Measurements from ENCODE around the gene LDLRAD3.

The LDLRAD3 gene

GRCh38 chr11:35963911-35964310, 20.0 kb downstream of the LDLRAD3 start:
- no peak for ATAC-seq
- TF ChIP-seq ESRRG (CRISPR knock-in tag; IDR thresholded peaks at IDR 0.05) (no peak), BACH2 (CRISPR knock-in tag; IDR thresholded peaks at IDR 0.05; ENCODE audit: borderline replicate concordance) (no peak), POU6F1 (CRISPR knock-in tag; IDR thresholded peaks at IDR 0.05; ENCODE audit: borderline replicate concordance, low read depth) (no peak), TOX (CRISPR knock-in tag; IDR thresholded peaks at IDR 0.05; ENCODE audit: borderline replicate concordance) (no peak), RARB (CRISPR knock-in tag; IDR thresholded peaks at IDR 0.05) (no peak), PATZ1 (CRISPR knock-in tag; IDR thresholded peaks at IDR 0.05; ENCODE audit: borderline replicate concordance) (no peak), ZFP3 (CRISPR knock-in tag; IDR thresholded peaks at IDR 0.05) (no peak), TCF4 (CRISPR knock-in tag; IDR thresholded peaks at IDR 0.05; ENCODE audit: borderline replicate concordance) (no peak), ZNF565 (CRISPR knock-in tag; conservative IDR thresholded peaks at IDR 0.05; ENCODE audit: low read depth) (no peak), CREB5 (CRISPR knock-in tag; IDR thresholded peaks at IDR 0.05; ENCODE audit: low read depth) (no peak), ZNF8 (CRISPR knock-in tag; IDR thresholded peaks at IDR 0.05) (no peak)

- no peak for ATAC-seq
- TF ChIP-seq POU6F1 (CRISPR knock-in tag; IDR thresholded peaks at IDR 0.05; ENCODE audit: borderline replicate concordance, low read depth) (no peak), CREB5 (CRISPR knock-in tag; IDR thresholded peaks at IDR 0.05; ENCODE audit: low read depth) (no peak), TSHZ2 (CRISPR knock-in tag; IDR thresholded peaks at IDR 0.05) (no peak), ARNTL (CRISPR knock-in tag; IDR thresholded peaks at IDR 0.05; ENCODE audit: borderline replicate concordance, low read depth) (no peak), PATZ1 (CRISPR knock-in tag; IDR thresholded peaks at IDR 0.05; ENCODE audit: borderline replicate concordance) (no peak), RARB (CRISPR knock-in tag; IDR thresholded peaks at IDR 0.05) (no peak), CSRNP3 (CRISPR knock-in tag; IDR thresholded peaks at IDR 0.05) (no peak), ZNF8 (CRISPR knock-in tag; IDR thresholded peaks at IDR 0.05) (no peak), GLIS3 (CRISPR knock-in tag; IDR thresholded peaks at IDR 0.05) (no peak), TCF4 (CRISPR knock-in tag; IDR thresholded peaks at IDR 0.05; ENCODE audit: borderline replicate concordance) (no peak), TOX (CRISPR knock-in tag; IDR thresholded peaks at IDR 0.05; ENCODE audit: borderline replicate concordance) (no peak), OSR1 (CRISPR knock-in tag; IDR thresholded peaks at IDR 0.05) (no peak)
Observed at GRCh38 chr11:35964841-35965240, 21.0 kb downstream of the LDLRAD3 start.

Data from SK-N-SH treated with all-trans-retinoic acid at 6 μM for 48 hours (cell line).